SK-N-SH treated with all-trans-retinoic acid at 6 μM for 48 hours (cell line): ENCODE measurements around the gene RBM4.

Experiments used
- ATAC-seq: fragments of 200-7000 bp; cut with Tn5 transposase; 3 replicates; pipeline ENCODE4 v1.9.1; 2020; ENCODE audit warnings: mild to moderate bottlenecking, moderate library complexity
- ARNTL ChIP-seq: fragments of 450-650 bp; formaldehyde crosslinking; IDR thresholded peaks from 2 replicates; pipeline ENCODE4 v1.5.0; 2020; ENCODE audit warnings: low read depth, mild to moderate bottlenecking, moderate library complexity, borderline replicate concordance
- BACH2 ChIP-seq: fragments of 250-450 bp; sonication (Bioruptor Pico); IDR thresholded peaks from 2 replicates; pipeline ENCODE4 v1.9.0; 2021; ENCODE audit warnings: mild to moderate bottlenecking, borderline replicate concordance
- CREB5 ChIP-seq: fragments of 250-450 bp; sonication (Bioruptor Pico); IDR thresholded peaks from 2 replicates; pipeline ENCODE4 v1.5.1; 2020; ENCODE audit warnings: low read depth, mild to moderate bottlenecking, moderate library complexity
- CSDC2 ChIP-seq: fragments of 250-450 bp; sonication (Bioruptor Pico); IDR thresholded peaks from 2 replicates; pipeline ENCODE4 v1.5.0; 2020; ENCODE audit warnings: mild to moderate bottlenecking, moderate library complexity
- CSRNP3 ChIP-seq: fragments of 250-450 bp; sonication (Bioruptor Pico); IDR thresholded peaks from 2 replicates; pipeline ENCODE4 v1.5.1; 2021; ENCODE audit warnings: mild to moderate bottlenecking, moderate library complexity
- ESRRG ChIP-seq: fragments of 250-450 bp; sonication (Bioruptor Pico); IDR thresholded peaks from 2 replicates; pipeline ENCODE4 v1.6.1; 2021; ENCODE audit warnings: mild to moderate bottlenecking
- GLIS3 ChIP-seq: fragments of 250-450 bp; sonication (Bioruptor Pico); IDR thresholded peaks from 2 replicates; pipeline ENCODE4 v1.5.0; 2020; ENCODE audit warnings: mild to moderate bottlenecking, moderate library complexity
- ISL1 ChIP-seq: fragments of 250-450 bp; sonication (Bioruptor Pico); IDR thresholded peaks from 2 replicates; pipeline ENCODE4 v2.1.2; 2022; ENCODE audit warnings: mild to moderate bottlenecking, moderate library complexity
- OSR1 ChIP-seq: fragments of 250-450 bp; sonication (Bioruptor Pico); IDR thresholded peaks from 2 replicates; pipeline ENCODE4 v1.8.0; 2022; ENCODE audit warnings: moderate library complexity, mild to moderate bottlenecking, inconsistent platforms
- PATZ1 ChIP-seq: fragments of 250-450 bp; sonication (Bioruptor Pico); IDR thresholded peaks from 2 replicates; pipeline ENCODE4 v1.8.0; 2020; ENCODE audit warnings: mild to moderate bottlenecking, moderate library complexity, borderline replicate concordance
- PPARA ChIP-seq: fragments of 250-450 bp; sonication (Bioruptor Pico); IDR thresholded peaks from 2 replicates; pipeline ENCODE4 v1.5.0; 2020; ENCODE audit warnings: mild to moderate bottlenecking, borderline replicate concordance
- RARB ChIP-seq: fragments of 250-450 bp; sonication (Bioruptor Pico); IDR thresholded peaks from 2 replicates; pipeline ENCODE4 v1.8.0; 2021; ENCODE audit warnings: mild to moderate bottlenecking, moderate library complexity
- SNAI2 ChIP-seq: fragments of 250-450 bp; sonication (Bioruptor Pico); IDR thresholded peaks from 2 replicates; pipeline ENCODE4 v1.5.0; 2020; ENCODE audit warnings: mild to moderate bottlenecking, moderate library complexity
- TCF4 ChIP-seq: fragments of 250-450 bp; sonication (Bioruptor Pico); IDR thresholded peaks from 2 replicates; pipeline ENCODE4 v1.8.0; 2021; ENCODE audit warnings: mild to moderate bottlenecking, moderate library complexity, borderline replicate concordance
- TOX ChIP-seq: fragments of 250-450 bp; sonication (Bioruptor Pico); IDR thresholded peaks from 2 replicates; pipeline ENCODE4 v1.8.0; 2021; ENCODE audit warnings: mild to moderate bottlenecking, moderate library complexity, borderline replicate concordance
- TSHZ2 ChIP-seq: fragments of 250-450 bp; sonication (Bioruptor Pico); IDR thresholded peaks from 2 replicates; pipeline ENCODE4 v1.5.0; 2020; ENCODE audit warnings: mild to moderate bottlenecking, moderate library complexity
- ZC3H10 ChIP-seq: fragments of 250-450 bp; sonication (Bioruptor Pico); IDR thresholded peaks from 2 replicates; pipeline ENCODE4 v1.5.1; 2021; ENCODE audit warnings: mild to moderate bottlenecking, moderate library complexity
- ZFP3 ChIP-seq: fragments of 250-450 bp; sonication (Bioruptor Pico); IDR thresholded peaks from 2 replicates; pipeline ENCODE4 v1.5.0; 2020; ENCODE audit warnings: mild to moderate bottlenecking, moderate library complexity
- ZFP30 ChIP-seq: fragments of 450-650 bp; formaldehyde crosslinking; IDR thresholded peaks from 2 replicates; pipeline ENCODE4 v1.5.0; 2022; ENCODE audit warnings: mild to moderate bottlenecking, moderate library complexity
- ZNF565 ChIP-seq: fragments of 450-650 bp; formaldehyde crosslinking; conservative IDR thresholded peaks from 2 replicates; pipeline ENCODE4 v1.5.0; 2020; ENCODE audit warnings: low read depth, mild to moderate bottlenecking, moderate library complexity
- ZNF70 ChIP-seq: fragments of 450-650 bp; formaldehyde crosslinking; IDR thresholded peaks from 2 replicates; pipeline ENCODE4 v1.5.0; 2020; ENCODE audit warnings: mild to moderate bottlenecking, moderate library complexity
- ZNF8 ChIP-seq: fragments of 450-650 bp; formaldehyde crosslinking; IDR thresholded peaks from 2 replicates; pipeline ENCODE4 v1.5.0; 2020; ENCODE audit warnings: mild to moderate bottlenecking, moderate library complexity

RBM4 gene

GRCh38 chr11:66692446-66692845 is 53.9 kb downstream of the RBM4 start:
- TF ChIP-seq GLIS3 (CRISPR knock-in tag) (no peak), BACH2 (no peak), ZNF565 (CRISPR knock-in tag) (no peak), ZNF70 (no peak), RARB (CRISPR knock-in tag) (no peak), ESRRG (CRISPR knock-in tag) (no peak)
- no peak for ATAC-seq

GRCh38 chr11:66692871-66693331 is 54.4 kb downstream of the RBM4 start:
- ATAC-seq, result no peak
- no peak for TF ChIP-seq ISL1 (CRISPR knock-in tag)
- no peak for TF ChIP-seq GLIS3 (CRISPR knock-in tag)
- no peak for TF ChIP-seq PPARA (CRISPR knock-in tag)
- TF ChIP-seq ZC3H10, result no peak
- no peak for TF ChIP-seq ZFP3 (CRISPR knock-in tag)
- TF ChIP-seq SNAI2 (CRISPR knock-in tag), result no peak
- no peak for TF ChIP-seq ESRRG (CRISPR knock-in tag)
- TF ChIP-seq ZNF8 (CRISPR knock-in tag), result no peak
- no peak for TF ChIP-seq PATZ1 (CRISPR knock-in tag)
- no peak for TF ChIP-seq ZNF70
- TF ChIP-seq CSRNP3 (CRISPR knock-in tag), result no peak
- no peak for TF ChIP-seq TOX
- TF ChIP-seq TSHZ2, result no peak
- no peak for TF ChIP-seq BACH2
- no peak for TF ChIP-seq ARNTL (CRISPR knock-in tag)
- TF ChIP-seq, all 23 proteins: peak for 0

- ATAC-seq, result no peak
- TF ChIP-seq ISL1 (CRISPR knock-in tag) (no peak), ARNTL (CRISPR knock-in tag) (no peak), ZFP3 (CRISPR knock-in tag) (no peak), CSRNP3 (CRISPR knock-in tag) (no peak), PPARA (CRISPR knock-in tag) (no peak), ZNF70 (no peak), RARB (CRISPR knock-in tag) (no peak)
- TF ChIP-seq, all 23 proteins: peak for 0
Measured at GRCh38 chr11:66693356-66694055, 55.0 kb downstream of the RBM4 start.

GRCh38 chr11:66694056-66694410 is 55.5 kb downstream of the RBM4 start:
- ATAC-seq, result no peak
- TF ChIP-seq ZFP30 (no peak), ZNF70 (no peak), TOX (no peak), SNAI2 (CRISPR knock-in tag) (no peak), CSRNP3 (CRISPR knock-in tag) (no peak), GLIS3 (CRISPR knock-in tag) (no peak), ISL1 (CRISPR knock-in tag) (no peak), OSR1 (CRISPR knock-in tag) (no peak), ZNF565 (CRISPR knock-in tag) (no peak), ZC3H10 (no peak), ARNTL (CRISPR knock-in tag) (no peak), RARB (CRISPR knock-in tag) (no peak), CSDC2 (CRISPR knock-in tag) (no peak), ZFP3 (CRISPR knock-in tag) (no peak), PPARA (CRISPR knock-in tag) (no peak), CREB5 (CRISPR knock-in tag) (no peak), TCF4 (CRISPR knock-in tag) (no peak), PATZ1 (CRISPR knock-in tag) (no peak)
